Stomach (tissue), 4 donors: ENCODE data around the gene HINT3.

ENCODE experiments used
- CTCF ChIP-seq, 7 experiments: fragments of 450-650 bp in 4 of 7; fragments of 200-600 bp in 3 of 7; sonication (generic) in 3 of 7; IDR thresholded peaks; one replicate each; pipeline ENCODE4 v1.5.1; 2016 to 2019; ENCODE audit warnings: antibody characterized with exemption in 7 of 7, control low read depth in 2 of 7, mild to moderate bottlenecking in 1 of 7
- POLR2A ChIP-seq, 4 donors: fragments of 450-650 bp; IDR thresholded peaks; one replicate each; pipeline ENCODE4 v1.6.1; 2016; ENCODE audit warnings: antibody characterized with exemption in 4 of 4, control low read depth in 2 of 4, mild to moderate bottlenecking in 1 of 4, moderate library complexity in 1 of 4
- POLR2AphosphoS5 ChIP-seq, 3 donors: sonication (generic); formaldehyde crosslinking; IDR thresholded peaks; one replicate each; pipeline ENCODE4 v1.6.1; 2016; ENCODE audit warnings: antibody characterized with exemption in 3 of 3

- TF ChIP-seq CTCF (IDR thresholded peaks at IDR 0.05) (no peak), POLR2A (IDR thresholded peaks at IDR 0.05) (no peak), POLR2AphosphoS5 (IDR thresholded peaks at IDR 0.05) (no peak)
Observed at GRCh38 chr6:125931733-125932450, 24.7 kb upstream of the HINT3 start.
